B cell (primary cell): Measurements from ENCODE around the gene ADARB2.

Source experiments
- EZH2 ChIP-seq: IDR thresholded peaks from 2 replicates; pipeline ENCODE4 v1.6.1; 2012; ENCODE audit warnings: borderline replicate concordance, low read depth, mild to moderate bottlenecking, moderate library complexity, low read length; ENCODE audit not compliant: insufficient read depth, poor library complexity, severe bottlenecking
- TF ChIP-seq, protein P1 (sequence below): fragments of 200-600 bp; IDR thresholded peaks from one replicate; pipeline ENCODE4 v1.8.0; 2022; ENCODE audit warnings: antibody characterized with exemption, mild to moderate bottlenecking

DNA sequence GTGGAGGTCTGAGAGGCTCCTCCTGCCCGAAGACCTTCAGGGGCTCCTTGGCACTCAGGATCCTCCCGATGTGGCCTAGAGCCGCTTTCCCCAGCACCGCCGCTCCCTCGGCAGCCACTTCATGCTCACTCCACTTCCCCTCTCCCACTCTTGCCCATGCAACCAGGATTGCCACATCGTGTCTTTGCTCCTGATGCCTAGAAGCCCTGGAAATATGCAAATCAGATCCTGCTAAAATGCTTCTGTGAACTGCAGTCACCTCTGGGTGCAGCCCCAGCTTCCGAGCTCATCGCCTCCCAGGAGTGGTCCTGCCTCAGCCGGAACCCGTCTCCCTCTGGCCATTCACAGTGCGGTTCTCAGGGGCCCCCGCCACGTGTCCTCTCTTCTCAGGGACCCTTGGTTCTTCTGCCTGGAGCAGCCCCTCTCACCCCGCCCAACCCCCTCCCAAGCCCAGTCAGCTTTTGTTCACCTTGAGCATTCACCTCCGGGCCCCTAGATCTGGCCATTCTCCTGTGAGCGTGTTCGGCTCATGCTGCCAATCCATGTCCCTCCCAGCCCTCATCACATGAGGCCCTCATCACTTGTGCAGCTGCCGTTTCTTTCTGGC is 175.5 kb downstream of the ADARB2 start:
- TF ChIP-seq, protein P1, sequence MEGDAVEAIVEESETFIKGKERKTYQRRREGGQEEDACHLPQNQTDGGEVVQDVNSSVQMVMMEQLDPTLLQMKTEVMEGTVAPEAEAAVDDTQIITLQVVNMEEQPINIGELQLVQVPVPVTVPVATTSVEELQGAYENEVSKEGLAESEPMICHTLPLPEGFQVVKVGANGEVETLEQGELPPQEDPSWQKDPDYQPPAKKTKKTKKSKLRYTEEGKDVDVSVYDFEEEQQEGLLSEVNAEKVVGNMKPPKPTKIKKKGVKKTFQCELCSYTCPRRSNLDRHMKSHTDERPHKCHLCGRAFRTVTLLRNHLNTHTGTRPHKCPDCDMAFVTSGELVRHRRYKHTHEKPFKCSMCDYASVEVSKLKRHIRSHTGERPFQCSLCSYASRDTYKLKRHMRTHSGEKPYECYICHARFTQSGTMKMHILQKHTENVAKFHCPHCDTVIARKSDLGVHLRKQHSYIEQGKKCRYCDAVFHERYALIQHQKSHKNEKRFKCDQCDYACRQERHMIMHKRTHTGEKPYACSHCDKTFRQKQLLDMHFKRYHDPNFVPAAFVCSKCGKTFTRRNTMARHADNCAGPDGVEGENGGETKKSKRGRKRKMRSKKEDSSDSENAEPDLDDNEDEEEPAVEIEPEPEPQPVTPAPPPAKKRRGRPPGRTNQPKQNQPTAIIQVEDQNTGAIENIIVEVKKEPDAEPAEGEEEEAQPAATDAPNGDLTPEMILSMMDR, result no peak
- no peak for TF ChIP-seq EZH2
